SJSA1 (cell line): Measurements from ENCODE around the gene TOX3. TPM values are rescaled to one million over a fixed set of nuclear protein-coding genes. Genes with fewer than 3 reads are reported as not detected.

Source experiments
- DNase-seq, 2 experiments: peaks; one replicate each; pipeline ENCODE4 v3.0.0-alpha.2; 2015 to 2020; ENCODE audit warnings: low spot score in 2 of 2, low read depth in 1 of 2
- H3K27ac ChIP-seq: fragments of 250-450 bp; sonication (Bioruptor Pico); 2 replicates; pipeline ENCODE4 v1.5.1; 2020; ENCODE audit warnings: mild to moderate bottlenecking, moderate library complexity
- H3K27me3 ChIP-seq: fragments of 250-450 bp; sonication (Bioruptor Pico); replicated peaks from 2 replicates; pipeline ENCODE4 v1.5.1; 2020; ENCODE audit warnings: mild to moderate bottlenecking, moderate library complexity
- H3K36me3 ChIP-seq: fragments of 250-450 bp; sonication (Bioruptor Pico); 2 replicates; pipeline ENCODE4 v1.5.1; 2020; ENCODE audit warnings: mild to moderate bottlenecking
- H3K4me1 ChIP-seq: fragments of 250-450 bp; sonication (Bioruptor Pico); replicated peaks from 2 replicates; pipeline ENCODE4 v1.6.1; 2021; ENCODE audit warnings: mild to moderate bottlenecking
- H3K4me3 ChIP-seq: fragments of 250-450 bp; sonication (Bioruptor Pico); 2 replicates; pipeline ENCODE4 v1.5.1; 2020; ENCODE audit warnings: mild to moderate bottlenecking
- H3K9me3 ChIP-seq: fragments of 250-450 bp; sonication (Bioruptor Pico); replicated peaks from 2 replicates; pipeline ENCODE4 v1.5.1; 2020; ENCODE audit warnings: mild to moderate bottlenecking
- total RNA-seq: library from RNA; depleted of rRNA; stranded (reverse); fragments of >200 nt; shearing (Covaris generic); gene quantifications from 2 replicates; pipeline ENCODE4 v1.2.3, GENCODE V29; 2014

The TOX3 gene
- total RNA-seq, 1 experiment from 2014 or later, result 0.05 TPM

DNA sequence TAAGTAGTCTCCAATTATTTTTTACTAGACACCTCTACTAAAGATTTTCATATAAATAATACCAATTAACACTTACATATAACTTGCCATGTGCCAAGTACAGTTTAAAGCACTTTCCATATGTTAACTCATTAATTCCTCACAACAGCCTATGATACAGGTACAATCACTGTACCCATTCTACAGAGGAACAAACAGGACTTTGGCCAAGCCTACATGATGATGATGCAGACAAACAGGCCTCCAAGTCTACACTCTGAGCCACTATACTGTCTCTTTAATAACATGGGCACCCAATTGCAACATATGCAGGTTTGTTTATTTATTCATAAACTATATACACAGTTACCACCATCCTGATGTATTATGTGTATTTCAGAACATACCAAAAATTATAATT is 46.0 kb downstream of the TOX3 start:
- no peaks in the 10 kb centered on the region for H3K36me3 ChIP-seq
- H3K4me3 ChIP-seq, result no peak overlapping the region
- H3K4me1 ChIP-seq, result 0 out of 2 replicates have a peak, but pooled peaks cover 6% of the 10 kb centered on the region
- no peaks in the 10 kb centered on the region; the same call in 1 of the 2 replicates for H3K9me3 ChIP-seq
- no peak for DNase-seq
- H3K27me3 ChIP-seq, result no peaks in the 10 kb centered on the region
- H3K27ac ChIP-seq, result no peak overlapping the region

- Histone ChIP-seq H3K36me3 (no peaks in the 10 kb centered on the region), H3K9me3 (no peaks in the 10 kb centered on the region; the same call in 1 of the 2 replicates), H3K4me3 (no peak overlapping the region), H3K27me3 (no peaks in the 10 kb centered on the region), H3K27ac (no peak overlapping the region), H3K4me1 (0 out of 2 replicates have a peak, but pooled peaks cover 6% of the 10 kb centered on the region)
- DNase-seq, result no peak
These were observed 47.9 kb downstream of the TOX3 start for GRCh38 chr16:52499060-52499440.

DNA sequence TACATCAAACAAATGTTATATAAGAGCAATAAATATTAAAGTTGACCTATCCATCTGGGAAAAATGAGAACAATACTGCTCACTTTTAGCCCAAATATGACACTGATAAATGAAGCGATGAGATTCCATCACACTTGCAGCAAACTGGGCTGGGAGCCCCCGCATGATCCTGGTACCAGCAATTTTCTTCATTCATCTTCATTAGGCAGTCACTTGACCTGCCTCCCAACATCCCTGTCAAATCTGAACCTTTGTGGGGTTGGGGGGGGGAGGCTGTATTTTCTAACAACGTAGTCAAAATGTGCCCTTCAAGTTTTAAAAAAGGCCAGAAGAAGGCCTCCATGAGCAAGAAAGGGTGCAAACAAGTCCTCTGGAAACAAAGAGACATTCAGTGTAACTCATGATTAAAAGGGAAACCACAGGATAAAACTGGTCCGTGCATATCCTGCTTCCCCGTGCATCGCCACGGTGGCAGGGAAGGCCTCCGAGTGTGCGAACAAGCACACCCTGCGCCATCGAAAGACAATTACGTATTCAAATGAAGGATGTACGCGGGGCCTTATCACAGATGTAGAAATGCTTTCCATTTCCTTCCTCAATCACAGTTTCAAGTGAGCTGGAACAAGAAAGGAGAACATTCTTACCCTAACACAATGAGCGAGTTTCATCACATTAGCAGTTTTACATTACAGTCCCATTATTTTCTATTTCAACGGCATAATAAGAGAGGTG is 48.4 kb downstream of the TOX3 start:
- H3K27me3 ChIP-seq, result no peaks in the 10 kb centered on the region
- H3K4me3 ChIP-seq, result no peak overlapping the region
- 0 out of 2 replicates have a peak, but pooled peaks cover 6% of the 10 kb centered on the region for H3K4me1 ChIP-seq
- H3K36me3 ChIP-seq, result no peaks in the 10 kb centered on the region
- no peak overlapping the region for H3K27ac ChIP-seq
- no peak for DNase-seq
- H3K9me3 ChIP-seq, result no peaks in the 10 kb centered on the region; the same call in 1 of the 2 replicates

- no peaks in the 10 kb centered on the region for H3K9me3 ChIP-seq
- H3K27ac ChIP-seq, result no peak overlapping the region
- H3K4me3 ChIP-seq, result no peak overlapping the region
- no peaks in the 10 kb centered on the region for H3K27me3 ChIP-seq
- H3K4me1 ChIP-seq, result 0 out of 2 replicates have a peak, but pooled peaks cover 6% of the 10 kb centered on the region
- no peaks in the 10 kb centered on the region for H3K36me3 ChIP-seq
- DNase-seq, result peak in 1 of 2 experiments; percentile 37
These were observed 49.7 kb downstream of the TOX3 start for GRCh38 chr16:52497067-52497816.

DNA sequence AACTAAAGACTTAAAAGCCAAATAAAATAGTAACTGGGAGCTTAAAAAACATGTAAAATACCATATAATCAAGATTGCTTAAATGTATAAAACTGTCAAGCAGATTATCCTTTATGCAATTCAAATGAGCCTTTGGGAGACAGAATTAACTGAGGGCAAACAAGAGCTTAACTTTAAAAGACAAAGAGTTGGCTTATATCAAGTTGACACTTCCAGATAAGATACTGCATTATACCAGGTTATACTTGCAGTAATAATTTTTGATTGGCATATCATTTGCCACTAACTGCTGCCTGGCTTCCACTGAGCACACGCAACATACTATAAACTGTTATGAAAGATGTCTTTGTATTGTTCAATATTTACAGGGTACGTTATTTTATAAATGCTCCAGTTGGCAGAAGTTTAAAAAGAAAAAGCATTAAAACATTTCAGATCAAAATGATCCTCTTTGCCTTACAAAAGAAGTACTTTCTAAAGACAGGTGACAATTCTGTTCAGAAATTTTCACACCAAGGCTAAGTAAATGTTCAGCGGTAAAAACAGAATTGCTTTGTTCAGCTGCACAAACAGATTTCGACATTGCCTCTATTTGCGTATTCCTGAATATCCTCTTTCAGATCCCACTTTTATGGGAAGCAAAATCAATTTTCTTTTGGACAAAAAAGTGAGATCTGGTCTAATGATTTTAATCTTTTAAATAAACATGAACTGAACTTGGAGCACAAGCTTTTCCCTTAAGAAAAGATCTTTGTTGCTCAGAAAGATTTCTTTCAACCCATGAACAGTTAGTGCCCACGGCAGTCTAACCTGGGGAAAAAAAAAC is 50.7 kb downstream of the TOX3 start:
- no peak for DNase-seq
- H3K27me3 ChIP-seq, result no peaks in the 10 kb centered on the region
- no peaks in the 10 kb centered on the region for H3K9me3 ChIP-seq
- H3K4me1 ChIP-seq, result 0 out of 2 replicates have a peak, but pooled peaks cover 6% of the 10 kb centered on the region
- H3K27ac ChIP-seq, result no peak overlapping the region
- no peak overlapping the region for H3K4me3 ChIP-seq
- H3K36me3 ChIP-seq, result no peaks in the 10 kb centered on the region

DNA sequence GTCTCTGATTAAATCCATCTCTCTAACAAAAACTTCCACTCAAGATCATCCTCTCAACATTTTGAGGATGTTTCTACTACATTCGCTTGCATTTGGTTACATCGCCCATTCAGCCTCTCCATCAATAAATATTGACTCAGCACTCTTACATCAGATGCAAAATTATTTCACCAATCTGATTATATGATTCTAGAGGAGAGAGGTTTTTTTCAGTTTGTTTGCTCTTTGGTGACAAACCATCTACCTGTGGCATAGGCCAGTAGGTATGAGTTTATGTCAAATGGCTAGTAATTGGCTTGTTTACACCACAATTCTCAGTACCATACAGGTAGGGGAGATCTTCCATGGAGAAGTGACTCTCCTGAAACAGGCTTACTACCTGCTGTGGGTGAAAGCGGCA is 52.3 kb downstream of the TOX3 start:
- Histone ChIP-seq H3K27ac (no peak overlapping the region), H3K4me3 (no peak overlapping the region)
- DNase-seq, result no peak

DNA sequence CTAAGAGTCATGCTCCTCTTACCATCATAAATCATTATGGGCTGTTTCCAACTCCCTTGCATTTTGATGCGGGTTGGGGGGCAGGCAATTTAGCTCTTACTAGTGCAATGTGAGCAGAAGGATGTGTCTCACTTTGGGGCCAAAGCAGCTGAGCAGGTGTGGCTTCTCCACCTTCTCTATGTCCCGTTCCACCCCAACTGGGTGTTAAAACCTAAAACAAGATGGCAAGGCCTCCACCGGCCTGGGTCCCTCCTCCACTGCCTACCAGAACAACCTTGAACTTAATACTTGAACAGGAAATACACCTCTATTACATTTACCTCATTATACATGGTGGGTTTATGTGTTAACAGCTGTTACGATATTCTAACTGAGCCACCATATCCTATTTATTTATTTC is 52.8 kb downstream of the TOX3 start:
- H3K4me1 ChIP-seq, result 0 out of 2 replicates have a peak, but pooled peaks cover 6% of the 10 kb centered on the region
- no peak for DNase-seq
- H3K36me3 ChIP-seq, result no peaks in the 10 kb centered on the region

More for the DNA sequence above, 52.3 kb downstream of the TOX3 start:
- Histone ChIP-seq H3K4me1 (0 out of 2 replicates have a peak, but pooled peaks cover 6% of the 10 kb centered on the region), H3K36me3 (no peaks in the 10 kb centered on the region), H3K9me3 (no peaks in the 10 kb centered on the region), H3K27me3 (no peaks in the 10 kb centered on the region)

GRCh38 chr16:52492789-52493357 is 54.1 kb downstream of the TOX3 start:
- 0 out of 2 replicates have a peak, but pooled peaks cover 6% of the 10 kb centered on the region for H3K4me1 ChIP-seq
- no peaks in the 10 kb centered on the region for H3K27me3 ChIP-seq
- H3K4me3 ChIP-seq, result no peak overlapping the region
- DNase-seq, result no peak
- no peaks in the 10 kb centered on the region for H3K9me3 ChIP-seq
- no peak overlapping the region for H3K27ac ChIP-seq
- no peaks in the 10 kb centered on the region for H3K36me3 ChIP-seq

More for the DNA sequence above, 52.8 kb downstream of the TOX3 start:
- Histone ChIP-seq H3K27ac (no peak overlapping the region), H3K4me3 (no peak overlapping the region), H3K27me3 (no peaks in the 10 kb centered on the region), H3K9me3 (no peaks in the 10 kb centered on the region)

- H3K27me3 ChIP-seq, result no peaks in the 10 kb centered on the region
- H3K36me3 ChIP-seq, result no peaks in the 10 kb centered on the region
- H3K4me3 ChIP-seq, result no peak overlapping the region
- H3K9me3 ChIP-seq, result no peaks in the 10 kb centered on the region
- no peaks in the 10 kb centered on the region for H3K4me1 ChIP-seq
- H3K27ac ChIP-seq, result no peak overlapping the region
- no peak for DNase-seq
These were observed 55.7 kb downstream of the TOX3 start for GRCh38 chr16:52491216-52491615.

GRCh38 chr16:52489894-52490293 is 57.0 kb downstream of the TOX3 start:
- no peak for DNase-seq
- Histone ChIP-seq H3K27ac (no peak overlapping the region), H3K36me3 (no peaks in the 10 kb centered on the region), H3K9me3 (no peaks in the 10 kb centered on the region), H3K4me1 (no peaks in the 10 kb centered on the region), H3K27me3 (no peaks in the 10 kb centered on the region), H3K4me3 (no peak overlapping the region)

DNA sequence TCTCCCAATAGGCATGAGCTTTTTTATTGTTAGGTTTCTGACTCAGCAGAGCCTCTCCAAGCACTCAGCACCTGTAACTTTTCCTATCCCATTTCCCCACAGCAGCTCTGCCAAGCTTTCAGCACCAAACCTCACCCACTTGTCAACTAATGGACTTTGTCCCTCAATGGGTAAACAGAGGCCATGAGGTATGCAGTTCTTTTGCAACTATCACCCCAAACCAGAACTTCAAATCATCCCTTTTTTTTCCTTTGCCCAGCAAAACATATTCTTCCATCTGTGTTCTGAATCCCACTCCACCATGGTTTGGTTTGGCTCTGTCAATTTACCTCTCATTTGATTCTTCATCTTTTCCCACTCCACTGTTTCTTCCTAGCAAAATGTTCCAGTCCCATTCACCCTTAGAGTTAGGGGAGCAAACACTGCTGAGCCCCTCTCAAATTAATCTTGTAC is 58.1 kb downstream of the TOX3 start:
- Histone ChIP-seq H3K4me3 (no peak overlapping the region), H3K27me3 (no peaks in the 10 kb centered on the region), H3K4me1 (no peaks in the 10 kb centered on the region), H3K9me3 (no peaks in the 10 kb centered on the region), H3K27ac (no peak overlapping the region), H3K36me3 (no peaks in the 10 kb centered on the region)
- no peak for DNase-seq

GRCh38 chr16:52487849-52488457 is 59.0 kb downstream of the TOX3 start:
- no peaks in the 10 kb centered on the region for H3K9me3 ChIP-seq
- no peak overlapping the region for H3K27ac ChIP-seq
- no peaks in the 10 kb centered on the region for H3K27me3 ChIP-seq
- no peak overlapping the region for H3K4me3 ChIP-seq
- DNase-seq, result no peak
- H3K4me1 ChIP-seq, result no peaks in the 10 kb centered on the region
- H3K36me3 ChIP-seq, result no peaks in the 10 kb centered on the region

GRCh38 chr16:52480237-52480636 is 66.7 kb downstream of the TOX3 start:
- H3K27ac ChIP-seq, result no peak overlapping the region
- no peaks in the 10 kb centered on the region for H3K9me3 ChIP-seq
- H3K36me3 ChIP-seq, result no peaks in the 10 kb centered on the region
- DNase-seq, result no peak
- no peak overlapping the region for H3K4me3 ChIP-seq
- H3K4me1 ChIP-seq, result no peaks in the 10 kb centered on the region
- H3K27me3 ChIP-seq, result no peaks in the 10 kb centered on the region
